T47D (cell line): ENCODE data around the gene C9orf72.

Source experiments
- DNase-seq, 2 experiments: peaks; one replicate each; pipeline versions ENCODE4 v3.0.0 to v3.0.0-alpha.2; 2011 to 2012; ENCODE audit warnings: low read depth in 1 of 2, low spot score in 1 of 2
- JUND ChIP-seq: IDR thresholded peaks from 2 replicates; pipeline ENCODE4 v1.6.1; 2012; ENCODE audit warnings: low read depth
- in situ Hi-C: cut with HindIII; loops from 2 replicates; pipeline ENCODE4 v1.10.0; 2016; ENCODE audit warnings: low sequenced_read_pairs, low pct_unique_long_range_greater_than_20kb

Gene C9orf72

GRCh38 chr9:27532046-27532445 lies 41.2 kb downstream of the C9orf72 start:
- in situ Hi-C loops: no loop called here
- no peak for DNase-seq

GRCh38 chr9:27530915-27531755 lies 42.1 kb downstream of the C9orf72 start:
- in situ Hi-C loops: no loop called here
- DNase-seq: no peak
- no peak for TF ChIP-seq JUND

More at GRCh38 chr9:27532046-27532445, 41.2 kb downstream of the C9orf72 start:
- TF ChIP-seq JUND: no peak

GRCh38 chr9:27529316-27530278 lies 43.7 kb downstream of the C9orf72 start, which contains the start of gene MOB3B:
TSS of gene MOB3B (minus strand) at chr9:27529814. CDS start at chr9:27455550, 74,264 bp downstream.
- peak; percentile 42 to 60 for DNase-seq
- in situ Hi-C loops: no loop called here
- no peak for TF ChIP-seq JUND

GRCh38 chr9:27528886-27529315 lies 44.4 kb downstream of the C9orf72 start:
- DNase-seq: no peak
- TF ChIP-seq JUND: no peak
- in situ Hi-C loops: no loop called here

- in situ Hi-C loops: no loop called here
- DNase-seq: peak; percentile 13 to 41
These were observed 45.0 kb downstream of the C9orf72 start for GRCh38 chr9:27528076-27528885.

GRCh38 chr9:27527702-27528075 lies 45.6 kb downstream of the C9orf72 start:
- in situ Hi-C loops: no loop called here
- no peak for TF ChIP-seq JUND
- no peak for DNase-seq

More at GRCh38 chr9:27528076-27528885, 45.0 kb downstream of the C9orf72 start:
- TF ChIP-seq JUND: no peak

- in situ Hi-C loops: no loop called here
- no peak for DNase-seq
- TF ChIP-seq JUND: no peak
These were observed 49.0 kb downstream of the C9orf72 start, which contains the start of gene IFNK for GRCh38 chr9:27524236-27524635. TSS of gene IFNK (plus strand) at chr9:27524290. CDS start at chr9:27524337, 47 bp downstream.

GRCh38 chr9:27523141-27523540 lies 50.1 kb downstream of the C9orf72 start:
- DNase-seq: peak in 1 of 2 experiments; percentile 22
- no peak for TF ChIP-seq JUND
- in situ Hi-C loops: no loop called here

- TF ChIP-seq JUND: no peak
- DNase-seq: no peak
- in situ Hi-C loops: no loop called here
These were observed 52.3 kb downstream of the C9orf72 start for GRCh38 chr9:27520986-27521385.

GRCh38 chr9:27519466-27520465 lies 53.5 kb downstream of the C9orf72 start:
- in situ Hi-C loops: no loop called here
- no peak for DNase-seq

GRCh38 chr9:27518809-27519208 lies 54.5 kb downstream of the C9orf72 start:
- in situ Hi-C loops: no loop called here
- no peak for TF ChIP-seq JUND
- no peak for DNase-seq

More at GRCh38 chr9:27519466-27520465, 53.5 kb downstream of the C9orf72 start:
- TF ChIP-seq JUND: no peak
